Activated naive CD8-positive, alpha-beta T cell treated with anti-CD3 and anti-CD28 coated beads for 36 hours (primary cell): ENCODE measurements around the gene SGPL1. TPM values are rescaled to one million over a fixed set of nuclear protein-coding genes. Genes with fewer than 3 reads are reported as not detected.

Experiments
- DNase-seq: peaks from one replicate; pipeline ENCODE4 v3.0.0; 2021
- H3K27ac Mint-ChIP-seq: one replicate; pipeline ENCODE4 v1.8.0; 2022; ENCODE audit warnings: mild to moderate bottlenecking, moderate library complexity, mixed read lengths
- H3K27me3 Mint-ChIP-seq: one replicate; pipeline ENCODE4 v1.8.0; 2022; ENCODE audit warnings: mild to moderate bottlenecking, mixed read lengths
- H3K36me3 Mint-ChIP-seq: one replicate; pipeline ENCODE4 v1.8.0; 2021; ENCODE audit warnings: mild to moderate bottlenecking, mixed read lengths
- H3K4me1 Mint-ChIP-seq: one replicate; pipeline ENCODE4 v1.8.0; 2021; ENCODE audit warnings: mixed read lengths
- H3K4me3 Mint-ChIP-seq: one replicate; pipeline ENCODE4 v1.8.0; 2022; ENCODE audit warnings: mild to moderate bottlenecking, moderate library complexity, mixed read lengths
- H3K9me3 Mint-ChIP-seq: one replicate; pipeline ENCODE4 v1.8.0; 2022; ENCODE audit warnings: mixed read lengths
- total RNA-seq, 2 experiments: library from RNA; stranded (reverse); gene quantifications; one replicate each; pipeline ENCODE4 v1.2.3, GENCODE V29; 2021

SGPL1 gene
- total RNA-seq, 2 experiments from 2014 or later = 17.3 to 19.5 TPM

DNA sequence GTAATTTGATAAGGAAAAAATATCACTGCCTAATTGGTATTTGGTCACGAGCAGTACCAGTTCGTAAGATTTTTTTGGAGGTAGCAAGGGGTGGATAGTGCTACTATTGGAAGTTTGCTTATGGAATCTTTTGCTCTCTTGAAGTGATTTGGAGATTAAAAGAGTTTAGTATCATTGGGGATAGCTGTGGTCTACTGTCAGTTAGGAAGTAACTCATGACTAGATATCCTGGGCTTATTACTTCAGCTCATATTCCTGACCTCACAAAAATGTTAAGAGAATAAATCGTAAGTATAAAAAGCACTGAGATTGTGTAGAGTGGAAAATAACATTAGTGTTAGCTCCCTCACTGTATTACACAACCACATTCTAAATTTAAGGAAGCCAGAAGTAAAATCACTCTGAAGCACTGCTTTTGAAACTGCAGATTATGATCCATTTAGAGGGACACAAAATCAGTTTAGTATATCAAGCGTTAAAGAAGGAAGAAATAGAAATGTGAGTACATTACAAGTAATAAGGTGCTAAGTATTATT is 22.6 kb downstream of the SGPL1 start:
- DNase-seq = no peak
- peaks cover 35% of the 10 kb centered on the region for H3K36me3 Mint-ChIP-seq
- H3K27ac Mint-ChIP-seq = no peak overlapping the region
- H3K4me3 Mint-ChIP-seq = no peak overlapping the region
- peaks cover 36% of the 10 kb centered on the region for H3K4me1 Mint-ChIP-seq
- H3K27me3 Mint-ChIP-seq = no peaks in the 10 kb centered on the region
- peaks cover 2% of the 10 kb centered on the region for H3K9me3 Mint-ChIP-seq

- Mint-ChIP-seq H3K36me3 (peaks cover 34% of the 10 kb centered on the region), H3K27ac (no peak overlapping the region), H3K27me3 (no peaks in the 10 kb centered on the region), H3K4me1 (peaks cover 23% of the 10 kb centered on the region), H3K4me3 (no peak overlapping the region), H3K9me3 (peaks cover 2% of the 10 kb centered on the region)
- DNase-seq = no peak
Observed at GRCh38 chr10:70840836-70841235, 25.1 kb downstream of the SGPL1 start.

- Mint-ChIP-seq H3K4me1 (peaks cover 23% of the 10 kb centered on the region), H3K36me3 (peaks cover 18% of the 10 kb centered on the region)
Observed at GRCh38 chr10:70843333-70843732, 27.6 kb downstream of the SGPL1 start.

GRCh38 chr10:70843776-70844489 is 28.2 kb downstream of the SGPL1 start:
- peaks cover 20% of the 10 kb centered on the region for H3K4me1 Mint-ChIP-seq

More at GRCh38 chr10:70843333-70843732, 27.6 kb downstream of the SGPL1 start:
- DNase-seq = no peak
- Mint-ChIP-seq H3K27me3 (no peaks in the 10 kb centered on the region), H3K9me3 (no peaks in the 10 kb centered on the region), H3K4me3 (no peak overlapping the region), H3K27ac (no peak overlapping the region)

DNA sequence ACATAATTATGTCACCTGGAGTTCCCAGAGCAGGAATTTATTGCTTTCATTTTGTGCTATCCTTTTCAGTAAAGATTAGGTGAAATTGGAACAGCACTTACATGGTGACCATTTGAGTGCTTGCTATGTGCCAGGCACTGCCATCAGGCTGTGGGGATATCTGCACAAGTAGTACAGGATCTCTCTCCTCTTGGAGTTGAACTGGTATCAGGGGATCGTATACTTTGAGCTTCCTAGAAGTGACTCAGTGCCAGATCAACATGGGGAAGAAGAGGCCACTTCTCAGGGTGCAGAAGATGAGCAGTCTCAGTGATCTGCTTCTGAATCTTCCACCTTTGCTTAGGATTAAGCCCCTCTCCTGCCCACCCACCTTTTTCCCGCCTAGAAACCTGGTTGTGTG is 29.5 kb downstream of the SGPL1 start:
- peaks cover 17% of the 10 kb centered on the region for H3K4me1 Mint-ChIP-seq
- DNase-seq = no peak
- no peak overlapping the region for H3K27ac Mint-ChIP-seq
- H3K9me3 Mint-ChIP-seq = no peaks in the 10 kb centered on the region
- peaks cover 22% of the 10 kb centered on the region for H3K36me3 Mint-ChIP-seq
- H3K4me3 Mint-ChIP-seq = no peak overlapping the region
- no peaks in the 10 kb centered on the region for H3K27me3 Mint-ChIP-seq

More at GRCh38 chr10:70843776-70844489, 28.2 kb downstream of the SGPL1 start:
- no peaks in the 10 kb centered on the region for H3K27me3 Mint-ChIP-seq
- H3K9me3 Mint-ChIP-seq = no peaks in the 10 kb centered on the region
- H3K4me3 Mint-ChIP-seq = no peak overlapping the region
- peaks cover 21% of the 10 kb centered on the region for H3K36me3 Mint-ChIP-seq
- H3K27ac Mint-ChIP-seq = no peak overlapping the region
- no peak for DNase-seq

GRCh38 chr10:70845816-70846215 is 30.1 kb downstream of the SGPL1 start:
- H3K36me3 Mint-ChIP-seq = peaks cover 25% of the 10 kb centered on the region
- DNase-seq = no peak
- H3K4me1 Mint-ChIP-seq = peaks cover 14% of the 10 kb centered on the region
- H3K4me3 Mint-ChIP-seq = no peak overlapping the region
- H3K27ac Mint-ChIP-seq = no peak overlapping the region
- no peaks in the 10 kb centered on the region for H3K27me3 Mint-ChIP-seq
- no peaks in the 10 kb centered on the region for H3K9me3 Mint-ChIP-seq

- H3K36me3 Mint-ChIP-seq = peaks cover 24% of the 10 kb centered on the region
- no peak overlapping the region for H3K4me3 Mint-ChIP-seq
- no peak overlapping the region for H3K27ac Mint-ChIP-seq
- H3K27me3 Mint-ChIP-seq = no peaks in the 10 kb centered on the region
- peaks cover 6% of the 10 kb centered on the region for H3K4me1 Mint-ChIP-seq
- no peaks in the 10 kb centered on the region for H3K9me3 Mint-ChIP-seq
- no peak for DNase-seq
Observed at GRCh38 chr10:70846795-70847194, 31.0 kb downstream of the SGPL1 start.

GRCh38 chr10:70847659-70848360 is 32.1 kb downstream of the SGPL1 start:
- no peaks in the 10 kb centered on the region for H3K9me3 Mint-ChIP-seq
- H3K27me3 Mint-ChIP-seq = no peaks in the 10 kb centered on the region
- H3K4me1 Mint-ChIP-seq = peaks cover 6% of the 10 kb centered on the region
- DNase-seq = no peak
- H3K36me3 Mint-ChIP-seq = peaks cover 20% of the 10 kb centered on the region
- no peak overlapping the region for H3K4me3 Mint-ChIP-seq
- peak overlapping the region; percentile 81 for H3K27ac Mint-ChIP-seq

- Mint-ChIP-seq H3K27me3 (no peaks in the 10 kb centered on the region), H3K27ac (no peak overlapping the region), H3K4me1 (peaks cover 6% of the 10 kb centered on the region), H3K4me3 (no peak overlapping the region), H3K36me3 (peaks cover 17% of the 10 kb centered on the region), H3K9me3 (no peaks in the 10 kb centered on the region)
- DNase-seq = no peak
Observed at GRCh38 chr10:70849582-70850016, 33.9 kb downstream of the SGPL1 start.

- Mint-ChIP-seq H3K36me3 (peaks cover 17% of the 10 kb centered on the region), H3K4me1 (peaks cover 6% of the 10 kb centered on the region), H3K27ac (no peak overlapping the region), H3K4me3 (no peak overlapping the region), H3K9me3 (no peaks in the 10 kb centered on the region), H3K27me3 (no peaks in the 10 kb centered on the region)
- no peak for DNase-seq
Observed at GRCh38 chr10:70850097-70850496, 34.3 kb downstream of the SGPL1 start.

GRCh38 chr10:70851597-70852475 is 36.1 kb downstream of the SGPL1 start:
- Mint-ChIP-seq H3K27ac (no peak overlapping the region), H3K4me1 (peaks cover 8% of the 10 kb centered on the region), H3K27me3 (no peaks in the 10 kb centered on the region), H3K36me3 (peaks cover 18% of the 10 kb centered on the region), H3K9me3 (no peaks in the 10 kb centered on the region), H3K4me3 (no peak overlapping the region)
- no peak for DNase-seq

- Mint-ChIP-seq H3K27ac (no peak overlapping the region), H3K27me3 (no peaks in the 10 kb centered on the region), H3K4me3 (no peak overlapping the region), H3K4me1 (peaks cover 2% of the 10 kb centered on the region), H3K9me3 (no peaks in the 10 kb centered on the region), H3K36me3 (peaks cover 13% of the 10 kb centered on the region)
- DNase-seq = no peak
Observed at GRCh38 chr10:70853038-70853437, 37.3 kb downstream of the SGPL1 start.

GRCh38 chr10:70853457-70853856 is 37.7 kb downstream of the SGPL1 start:
- no peak for DNase-seq
- Mint-ChIP-seq H3K9me3 (no peaks in the 10 kb centered on the region), H3K27me3 (no peaks in the 10 kb centered on the region), H3K36me3 (peaks cover 13% of the 10 kb centered on the region), H3K27ac (no peak overlapping the region), H3K4me1 (peaks cover 2% of the 10 kb centered on the region), H3K4me3 (no peak overlapping the region)

- Mint-ChIP-seq H3K36me3 (peaks cover 17% of the 10 kb centered on the region), H3K4me3 (no peak overlapping the region), H3K9me3 (no peaks in the 10 kb centered on the region), H3K4me1 (peaks cover 2% of the 10 kb centered on the region), H3K27me3 (no peaks in the 10 kb centered on the region), H3K27ac (no peak overlapping the region)
- no peak for DNase-seq
Observed at GRCh38 chr10:70856454-70856853, 40.7 kb downstream of the SGPL1 start.

GRCh38 chr10:70858759-70859158 is 43.0 kb downstream of the SGPL1 start:
- Mint-ChIP-seq H3K36me3 (peaks cover 18% of the 10 kb centered on the region), H3K27ac (no peak overlapping the region), H3K4me1 (peaks cover 2% of the 10 kb centered on the region), H3K9me3 (no peaks in the 10 kb centered on the region), H3K4me3 (no peak overlapping the region), H3K27me3 (no peaks in the 10 kb centered on the region)
- no peak for DNase-seq
